T-helper 17 cell (primary cell): ENCODE results near the gene RPL10. TPM values are rescaled to one million over a fixed set of nuclear protein-coding genes. Genes with fewer than 3 reads are reported as not detected.

Experiments used
- ATAC-seq: fragments of 150-1000 bp; cut with Tn5 transposase; 2 replicates; pipeline ENCODE4 v1.10.0; 2021; ENCODE audit warnings: mild to moderate bottlenecking, moderate library complexity
- DNase-seq, 3 donors: peaks; one replicate each; pipeline versions ENCODE4 v3.0.0 to v3.0.0-alpha.2; 2020 to 2021
- H3K9me3 ChIP-seq: one replicate; pipeline ENCODE4 v1.7.0; 2013; ENCODE audit warnings: low read length, mild to moderate bottlenecking; ENCODE audit not compliant: control insufficient read depth, poor library complexity, severe bottlenecking
- H3K27ac Mint-ChIP-seq: one replicate; pipeline ENCODE4 v1.8.0; 2022; ENCODE audit warnings: mild to moderate bottlenecking, moderate library complexity, mixed read lengths
- H3K27me3 Mint-ChIP-seq: one replicate; pipeline ENCODE4 v1.8.0; 2022; ENCODE audit warnings: mixed read lengths
- H3K36me3 Mint-ChIP-seq: one replicate; pipeline ENCODE4 v1.8.0; 2022; ENCODE audit warnings: low read depth, mixed read lengths
- H3K4me1 Mint-ChIP-seq: one replicate; pipeline ENCODE4 v1.8.0; 2022; ENCODE audit warnings: mild to moderate bottlenecking, mixed read lengths
- H3K4me3 Mint-ChIP-seq: one replicate; pipeline ENCODE4 v1.8.0; 2022; ENCODE audit warnings: mild to moderate bottlenecking, moderate library complexity, mixed read lengths
- total RNA-seq, 4 donors: library from RNA in 2 of 4; stranded (reverse) in 2 of 4; gene quantifications; one replicate each; pipeline ENCODE4 v1.2.3 and lab custom pipeline; 2022 to 2026

The RPL10 gene
- total RNA-seq (1,000 to 10,000 TPM; 4,596 to 4,820 TPM), total RNA-seq (lab: John Stamatoyannopoulos, UW) (1,763 to 2,154 reads per million in 2 donors)

- H3K4me3 Mint-ChIP-seq = peak within 1 kb of the TSS; percentile 99
- no peaks in the 10 kb centered on the region for H3K27me3 Mint-ChIP-seq
- ATAC-seq = peak; percentile 80
- peak within 1 kb of the TSS; percentile 100 for H3K27ac Mint-ChIP-seq
- peaks cover 17% of the 10 kb centered on the region for H3K4me1 Mint-ChIP-seq
- H3K36me3 Mint-ChIP-seq = peaks cover 7% of the 10 kb centered on the region
- peak; percentile 68 to 81 (median 73) for DNase-seq
- no peaks in the 10 kb centered on the region for H3K9me3 ChIP-seq
Measured at GRCh38 chrX:154397888-154398667, at the start of gene RPL10. Gene RPL10, plus strand, starts transcription at chrX:154398377. Its CDS starts 143 bp downstream, at chrX:154398520.

- H3K9me3 ChIP-seq = no peaks in the 10 kb centered on the region
- Mint-ChIP-seq H3K27ac (peak overlapping the region; percentile 97), H3K27me3 (no peaks in the 10 kb centered on the region), H3K36me3 (no peaks in the 10 kb centered on the region), H3K4me1 (peaks cover 21% of the 10 kb centered on the region), H3K4me3 (peak overlapping the region; percentile 50)
- ATAC-seq (no peak), DNase-seq (no peak)
Measured at GRCh38 chrX:154348646-154349358, 49.4 kb upstream of the RPL10 start.

- DNase-seq (no peak), ATAC-seq (no peak)
- Mint-ChIP-seq H3K36me3 (no peaks in the 10 kb centered on the region), H3K4me3 (peak overlapping the region; percentile 15), H3K27ac (peak overlapping the region; percentile 84), H3K4me1 (peaks cover 21% of the 10 kb centered on the region), H3K27me3 (no peaks in the 10 kb centered on the region)
- H3K9me3 ChIP-seq = no peaks in the 10 kb centered on the region
Measured at GRCh38 chrX:154349359-154349935, 48.7 kb upstream of the RPL10 start.

- H3K4me1 Mint-ChIP-seq = peaks cover 21% of the 10 kb centered on the region
- DNase-seq (peak in 1 of 3 donors; percentile 5), ATAC-seq (no peak)
- no peaks in the 10 kb centered on the region for H3K9me3 ChIP-seq
- H3K27me3 Mint-ChIP-seq = no peaks in the 10 kb centered on the region
- H3K4me3 Mint-ChIP-seq = peak overlapping the region; percentile 5
- peak overlapping the region; percentile 84 for H3K27ac Mint-ChIP-seq
- no peaks in the 10 kb centered on the region for H3K36me3 Mint-ChIP-seq
Measured at GRCh38 chrX:154349979-154350378, 48.2 kb upstream of the RPL10 start.

- DNase-seq (peak in 1 of 3 donors; percentile 1), ATAC-seq (no peak)
- no peaks in the 10 kb centered on the region for H3K36me3 Mint-ChIP-seq
- H3K27ac Mint-ChIP-seq = peak overlapping the region; percentile 84
- H3K9me3 ChIP-seq = no peaks in the 10 kb centered on the region
- H3K4me3 Mint-ChIP-seq = peak overlapping the region; percentile 68
- no peaks in the 10 kb centered on the region for H3K27me3 Mint-ChIP-seq
- H3K4me1 Mint-ChIP-seq = peaks cover 21% of the 10 kb centered on the region
Measured at GRCh38 chrX:154350429-154351182, 47.6 kb upstream of the RPL10 start.

- peaks cover 25% of the 10 kb centered on the region for H3K4me1 Mint-ChIP-seq
- no peaks in the 10 kb centered on the region for H3K36me3 Mint-ChIP-seq
- no peaks in the 10 kb centered on the region for H3K9me3 ChIP-seq
- DNase-seq (peak; percentile 11 to 32 (median 16)), ATAC-seq (peak; percentile 45)
- peak overlapping the region; percentile 78 for H3K27ac Mint-ChIP-seq
- H3K27me3 Mint-ChIP-seq = no peaks in the 10 kb centered on the region
- H3K4me3 Mint-ChIP-seq = peak overlapping the region; percentile 68
Measured at GRCh38 chrX:154351183-154352011, 46.8 kb upstream of the RPL10 start.

- Mint-ChIP-seq H3K36me3 (no peaks in the 10 kb centered on the region), H3K4me3 (peak overlapping the region; percentile 68), H3K27ac (peak overlapping the region; percentile 78), H3K4me1 (peaks cover 25% of the 10 kb centered on the region), H3K27me3 (no peaks in the 10 kb centered on the region)
- ATAC-seq (peak; percentile 4), DNase-seq (peak in 1 of 3 donors; percentile 10)
- H3K9me3 ChIP-seq = no peaks in the 10 kb centered on the region
Measured at GRCh38 chrX:154352012-154352401, 46.2 kb upstream of the RPL10 start.

GRCh38 chrX:154352466-154352865 lies 45.7 kb upstream of the RPL10 start:
- H3K36me3 Mint-ChIP-seq = no peaks in the 10 kb centered on the region
- DNase-seq (no peak), ATAC-seq (no peak)
- H3K4me3 Mint-ChIP-seq = peak overlapping the region; percentile 68
- H3K9me3 ChIP-seq = no peaks in the 10 kb centered on the region
- peak overlapping the region; percentile 78 for H3K27ac Mint-ChIP-seq
- no peaks in the 10 kb centered on the region for H3K27me3 Mint-ChIP-seq
- peaks cover 22% of the 10 kb centered on the region for H3K4me1 Mint-ChIP-seq

- peaks cover 17% of the 10 kb centered on the region for H3K4me1 Mint-ChIP-seq
- H3K4me3 Mint-ChIP-seq = no peak overlapping the region
- ATAC-seq (no peak), DNase-seq (no peak)
- no peaks in the 10 kb centered on the region for H3K27me3 Mint-ChIP-seq
- no peaks in the 10 kb centered on the region for H3K36me3 Mint-ChIP-seq
- H3K9me3 ChIP-seq = no peaks in the 10 kb centered on the region
- peak overlapping the region; percentile 54 for H3K27ac Mint-ChIP-seq
Measured at GRCh38 chrX:154353172-154353843, 44.9 kb upstream of the RPL10 start.

GRCh38 chrX:154354013-154354412 lies 44.2 kb upstream of the RPL10 start:
- H3K4me3 Mint-ChIP-seq = peak overlapping the region; percentile 45
- no peaks in the 10 kb centered on the region for H3K36me3 Mint-ChIP-seq
- H3K9me3 ChIP-seq = no peaks in the 10 kb centered on the region
- DNase-seq (peak in 1 of 3 donors; percentile 4), ATAC-seq (no peak)
- peak overlapping the region; percentile 54 for H3K27ac Mint-ChIP-seq
- H3K27me3 Mint-ChIP-seq = no peaks in the 10 kb centered on the region
- peaks cover 20% of the 10 kb centered on the region for H3K4me1 Mint-ChIP-seq

GRCh38 chrX:154354516-154354915 lies 43.7 kb upstream of the RPL10 start:
- Mint-ChIP-seq H3K27ac (peak overlapping the region; percentile 54), H3K36me3 (no peaks in the 10 kb centered on the region)
- DNase-seq = no peak

More at GRCh38 chrX:154354516-154354915, 43.7 kb upstream of the RPL10 start:
- no peak for ATAC-seq
- H3K4me3 Mint-ChIP-seq = peak overlapping the region; percentile 45
- no peaks in the 10 kb centered on the region for H3K9me3 ChIP-seq
- peaks cover 20% of the 10 kb centered on the region for H3K4me1 Mint-ChIP-seq
- H3K27me3 Mint-ChIP-seq = no peaks in the 10 kb centered on the region
